Activated T-cell treated with anti-CD3 and anti-CD28 coated beads, Interleukin-2, amount 50 U/mL, for 4 hours (primary cell): ENCODE data around the gene TMEM237. TPM values are rescaled to one million over a fixed set of nuclear protein-coding genes. Genes with fewer than 3 reads are reported as not detected.

ENCODE experiments used
- ATAC-seq, 2 donors: fragments of 200-7000 bp; cut with Tn5 transposase; one replicate each; pipeline ENCODE4 v1.10.0; 2021
- DNase-seq: peaks from one replicate; pipeline ENCODE4 v3.0.0-alpha.2; 2020
- H3K27me3 Mint-ChIP-seq: one replicate; pipeline ENCODE4 v1.8.0; 2021; ENCODE audit warnings: low read depth, mixed read lengths
- H3K36me3 Mint-ChIP-seq: one replicate; pipeline ENCODE4 v1.8.0; 2022; ENCODE audit warnings: mixed read lengths; ENCODE audit not compliant: insufficient read depth
- H3K4me1 Mint-ChIP-seq: one replicate; pipeline ENCODE4 v1.8.0; 2021; ENCODE audit warnings: low read depth, mixed read lengths
- H3K4me3 Mint-ChIP-seq: one replicate; pipeline ENCODE4 v1.8.0; 2021; ENCODE audit warnings: mild to moderate bottlenecking, moderate library complexity, mixed read lengths
- H3K9me3 Mint-ChIP-seq: one replicate; pipeline ENCODE4 v1.8.0; 2021; ENCODE audit warnings: mixed read lengths
- total RNA-seq, 3 donors: library from RNA; stranded (reverse); gene quantifications; one replicate each; pipeline ENCODE4 v1.2.1, GENCODE V29; 2021

TMEM237 gene
- total RNA-seq, 3 donors from 2014 or later, result 6.8 to 10.9 (median 10.5) TPM

GRCh38 chr2:201622306-201622970 is 20.9 kb downstream of the TMEM237 start:
- H3K36me3 Mint-ChIP-seq, result no peaks in the 10 kb centered on the region
- DNase-seq (no peak), ATAC-seq (no peak)
- no peak overlapping the region for H3K4me3 Mint-ChIP-seq
- H3K27me3 Mint-ChIP-seq, result no peaks in the 10 kb centered on the region
- no peaks in the 10 kb centered on the region for H3K4me1 Mint-ChIP-seq
- no peaks in the 10 kb centered on the region for H3K9me3 Mint-ChIP-seq

GRCh38 chr2:201621293-201621999 is 21.9 kb downstream of the TMEM237 start:
- Mint-ChIP-seq H3K9me3 (no peaks in the 10 kb centered on the region), H3K4me3 (no peak overlapping the region), H3K4me1 (no peaks in the 10 kb centered on the region), H3K27me3 (no peaks in the 10 kb centered on the region), H3K36me3 (no peaks in the 10 kb centered on the region)
- no peak for ATAC-seq
- no peak for DNase-seq

GRCh38 chr2:201618744-201619662 is 24.3 kb downstream of the TMEM237 start:
- DNase-seq (no peak), ATAC-seq (no peak)
- no peaks in the 10 kb centered on the region for H3K4me1 Mint-ChIP-seq
- no peaks in the 10 kb centered on the region for H3K9me3 Mint-ChIP-seq
- no peaks in the 10 kb centered on the region for H3K36me3 Mint-ChIP-seq
- no peak overlapping the region for H3K4me3 Mint-ChIP-seq
- no peaks in the 10 kb centered on the region for H3K27me3 Mint-ChIP-seq

GRCh38 chr2:201608021-201608420 is 35.3 kb downstream of the TMEM237 start:
- Mint-ChIP-seq H3K4me3 (no peak overlapping the region), H3K27me3 (peaks cover 30% of the 10 kb centered on the region), H3K9me3 (peaks cover 13% of the 10 kb centered on the region), H3K4me1 (no peaks in the 10 kb centered on the region), H3K36me3 (peaks cover 3% of the 10 kb centered on the region)
- DNase-seq (no peak), ATAC-seq (no peak)

- ATAC-seq, result no peak
Observed at GRCh38 chr2:201607568-201607967, 35.7 kb downstream of the TMEM237 start.

GRCh38 chr2:201600906-201601305 is 42.4 kb downstream of the TMEM237 start:
- Mint-ChIP-seq H3K27me3 (peaks cover 19% of the 10 kb centered on the region), H3K4me1 (no peaks in the 10 kb centered on the region), H3K4me3 (no peak overlapping the region), H3K9me3 (peaks cover 16% of the 10 kb centered on the region), H3K36me3 (no peaks in the 10 kb centered on the region)
- DNase-seq (no peak), ATAC-seq (no peak)

More at GRCh38 chr2:201607568-201607967, 35.7 kb downstream of the TMEM237 start:
- peaks cover 30% of the 10 kb centered on the region for H3K27me3 Mint-ChIP-seq
- H3K36me3 Mint-ChIP-seq, result peaks cover 3% of the 10 kb centered on the region
- DNase-seq, result no peak
- no peak overlapping the region for H3K4me3 Mint-ChIP-seq
- H3K4me1 Mint-ChIP-seq, result no peaks in the 10 kb centered on the region
- peaks cover 13% of the 10 kb centered on the region for H3K9me3 Mint-ChIP-seq

- no peak for ATAC-seq
- Mint-ChIP-seq H3K27me3 (peaks cover 7% of the 10 kb centered on the region), H3K4me1 (no peaks in the 10 kb centered on the region), H3K9me3 (peaks cover 18% of the 10 kb centered on the region), H3K4me3 (no peak overlapping the region), H3K36me3 (no peaks in the 10 kb centered on the region)
- DNase-seq, result no peak
Observed at GRCh38 chr2:201597397-201597796, 45.9 kb downstream of the TMEM237 start.

- Mint-ChIP-seq H3K27me3 (peaks cover 16% of the 10 kb centered on the region), H3K9me3 (no peaks in the 10 kb centered on the region), H3K36me3 (no peaks in the 10 kb centered on the region), H3K4me3 (no peak overlapping the region), H3K4me1 (no peaks in the 10 kb centered on the region)
- ATAC-seq (no peak), DNase-seq (no peak)
Observed at GRCh38 chr2:201580486-201580885, 62.8 kb downstream of the TMEM237 start.

- H3K27me3 Mint-ChIP-seq, result peaks cover 13% of the 10 kb centered on the region
- DNase-seq, result no peak
- H3K36me3 Mint-ChIP-seq, result no peaks in the 10 kb centered on the region
- no peaks in the 10 kb centered on the region for H3K4me1 Mint-ChIP-seq
- no peaks in the 10 kb centered on the region for H3K9me3 Mint-ChIP-seq
- no peak for ATAC-seq
- no peak overlapping the region for H3K4me3 Mint-ChIP-seq
Observed at GRCh38 chr2:201579536-201579935, 63.8 kb downstream of the TMEM237 start.

GRCh38 chr2:201575971-201576370 is 67.3 kb downstream of the TMEM237 start:
- Mint-ChIP-seq H3K27me3 (peaks cover 2% of the 10 kb centered on the region), H3K4me1 (peaks cover 3% of the 10 kb centered on the region), H3K9me3 (no peaks in the 10 kb centered on the region), H3K36me3 (no peaks in the 10 kb centered on the region), H3K4me3 (no peak overlapping the region)
- DNase-seq (no peak), ATAC-seq (no peak)

GRCh38 chr2:201574766-201575165 is 68.5 kb downstream of the TMEM237 start:
- Mint-ChIP-seq H3K9me3 (no peaks in the 10 kb centered on the region), H3K27me3 (no peaks in the 10 kb centered on the region), H3K4me3 (no peak overlapping the region), H3K4me1 (peaks cover 3% of the 10 kb centered on the region), H3K36me3 (no peaks in the 10 kb centered on the region)
- ATAC-seq, result no peak
- DNase-seq, result no peak

- Mint-ChIP-seq H3K9me3 (no peaks in the 10 kb centered on the region), H3K27me3 (no peaks in the 10 kb centered on the region), H3K4me3 (no peak overlapping the region), H3K4me1 (peaks cover 3% of the 10 kb centered on the region), H3K36me3 (no peaks in the 10 kb centered on the region)
- ATAC-seq (no peak), DNase-seq (no peak)
Observed at GRCh38 chr2:201572846-201573508, 70.3 kb downstream of the TMEM237 start.
